Effector CD8-positive, alpha-beta T cell (primary cell): ENCODE measurements around the gene CDK16.

Experiments
- DNase-seq: peaks from one replicate; lab custom pipeline; 2025; lab: John Stamatoyannopoulos, UW

Gene CDK16

GRCh38 chrX:47228550-47229270, 10.2 kb downstream of the CDK16 start:
- DNase-seq: no peak

- no peak for DNase-seq
These were observed 10.9 kb downstream of the CDK16 start for GRCh38 chrX:47229427-47229826.

- no peak for DNase-seq
These were observed 11.8 kb downstream of the CDK16 start for GRCh38 chrX:47230136-47230868.

DNA sequence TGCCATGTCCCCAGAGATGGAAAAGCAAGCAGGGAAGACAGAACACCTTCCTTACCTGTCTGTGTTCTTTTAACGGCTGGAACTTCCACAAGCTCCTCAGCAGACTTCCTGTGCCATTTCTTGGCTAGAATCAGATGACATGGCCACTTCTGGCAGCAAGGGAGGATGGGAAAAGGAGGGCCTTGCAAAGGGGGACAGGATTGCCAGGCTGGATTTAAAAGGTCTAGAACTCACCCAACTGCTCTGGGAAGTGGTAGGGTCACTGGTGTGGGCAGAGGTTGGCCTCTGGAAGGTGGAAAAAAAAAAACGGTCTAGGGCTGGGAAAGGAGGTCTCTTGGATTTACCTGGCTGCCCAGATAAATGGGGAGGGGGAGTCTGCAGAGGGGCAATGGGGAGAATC, 12.7 kb downstream of the CDK16 start:
- no peak for DNase-seq

GRCh38 chrX:47232197-47232802, 13.8 kb downstream of the CDK16 start:
- no peak for DNase-seq

DNA sequence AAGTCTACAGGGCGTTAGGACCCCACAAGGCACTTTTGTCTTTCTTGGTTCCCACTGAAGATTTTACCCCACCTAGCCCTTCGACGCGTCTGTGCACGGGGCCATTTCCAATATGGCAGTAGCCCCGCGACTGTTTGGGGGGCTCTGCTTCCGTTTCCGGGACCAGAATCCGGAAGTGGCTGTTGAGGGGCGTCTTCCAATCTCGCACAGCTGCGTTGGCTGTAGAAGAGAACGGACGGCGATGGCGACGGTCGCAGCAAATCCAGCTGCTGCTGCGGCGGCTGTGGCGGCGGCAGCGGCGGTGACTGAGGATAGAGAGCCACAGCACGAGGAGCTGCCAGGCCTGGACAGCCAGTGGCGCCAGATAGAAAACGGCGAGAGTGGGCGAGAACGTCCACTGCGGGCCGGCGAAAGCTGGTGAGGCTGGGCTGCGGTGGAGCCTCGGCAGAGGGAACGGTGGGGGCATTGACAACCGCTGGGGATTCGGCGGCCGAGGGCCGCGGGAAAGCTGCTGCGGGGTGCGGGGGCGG, 14.4 kb downstream of the CDK16 start, which contains the start of gene USP11:
Gene USP11 (plus strand): TSS at position 207 of the 530 bp plus-strand sequence. CDS start 35 bp downstream, at position 242.
- peak; percentile 55 for DNase-seq

GRCh38 chrX:47233333-47234113, 15.0 kb downstream of the CDK16 start:
- DNase-seq: peak; percentile 89

DNA sequence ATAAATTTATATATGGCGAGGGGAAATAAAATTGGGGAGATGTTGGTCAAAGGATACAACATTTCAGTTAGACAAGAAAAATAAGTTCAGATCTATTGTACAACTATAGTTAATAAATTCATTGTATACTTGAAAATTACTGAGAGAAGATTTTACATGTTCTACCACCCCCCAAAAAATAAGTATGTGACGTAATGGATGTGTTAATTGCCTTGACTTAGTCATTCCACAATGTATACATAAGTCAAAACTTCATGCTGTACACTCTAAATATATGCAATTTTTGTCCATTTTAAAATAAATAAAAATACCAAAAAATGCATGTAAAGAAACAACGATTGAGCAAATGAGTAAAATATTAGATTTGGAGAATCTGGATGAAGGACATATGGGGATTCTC, 16.1 kb downstream of the CDK16 start:
- no peak for DNase-seq

- no peak for DNase-seq
These were observed 17.2 kb downstream of the CDK16 start for GRCh38 chrX:47235691-47236103.

DNA sequence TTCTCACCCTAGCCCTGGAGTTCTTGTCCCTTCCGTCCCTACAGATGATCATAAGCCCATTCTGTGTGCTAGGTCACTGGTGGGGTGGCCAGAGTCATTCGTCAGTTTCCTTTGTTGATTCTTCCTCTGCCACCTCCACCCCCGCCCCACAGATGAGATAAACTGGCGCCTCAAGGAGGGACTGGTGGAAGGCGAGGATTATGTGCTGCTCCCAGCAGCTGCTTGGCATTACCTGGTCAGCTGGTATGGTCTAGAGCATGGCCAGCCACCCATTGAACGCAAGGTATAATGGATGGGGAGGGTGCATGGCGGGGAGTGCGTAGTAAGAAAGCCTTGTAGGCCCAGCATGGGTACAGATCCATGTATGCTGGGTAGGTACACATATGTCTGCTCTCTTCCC, 20.7 kb downstream of the CDK16 start:
- DNase-seq: no peak

GRCh38 chrX:47239898-47240545, 21.5 kb downstream of the CDK16 start:
- no peak for DNase-seq

DNA sequence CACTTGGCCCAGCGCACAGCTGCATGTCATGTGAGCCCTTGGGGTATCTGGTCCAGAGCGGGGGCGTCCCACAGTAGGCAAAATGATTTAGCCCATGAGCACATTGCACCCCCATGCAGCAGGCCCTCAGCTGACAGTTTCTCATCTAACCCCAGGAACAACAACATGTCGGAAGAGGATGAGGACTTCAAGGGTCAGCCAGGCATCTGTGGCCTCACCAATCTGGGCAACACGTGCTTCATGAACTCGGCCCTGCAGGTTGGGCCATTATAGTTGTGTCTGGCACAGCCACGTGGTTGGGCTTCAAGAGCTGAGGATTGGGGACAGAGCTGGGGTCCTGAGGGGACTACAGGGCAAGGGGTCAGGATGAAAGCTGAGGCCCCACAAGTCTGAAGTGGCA, 22.1 kb downstream of the CDK16 start:
- DNase-seq: no peak

DNA sequence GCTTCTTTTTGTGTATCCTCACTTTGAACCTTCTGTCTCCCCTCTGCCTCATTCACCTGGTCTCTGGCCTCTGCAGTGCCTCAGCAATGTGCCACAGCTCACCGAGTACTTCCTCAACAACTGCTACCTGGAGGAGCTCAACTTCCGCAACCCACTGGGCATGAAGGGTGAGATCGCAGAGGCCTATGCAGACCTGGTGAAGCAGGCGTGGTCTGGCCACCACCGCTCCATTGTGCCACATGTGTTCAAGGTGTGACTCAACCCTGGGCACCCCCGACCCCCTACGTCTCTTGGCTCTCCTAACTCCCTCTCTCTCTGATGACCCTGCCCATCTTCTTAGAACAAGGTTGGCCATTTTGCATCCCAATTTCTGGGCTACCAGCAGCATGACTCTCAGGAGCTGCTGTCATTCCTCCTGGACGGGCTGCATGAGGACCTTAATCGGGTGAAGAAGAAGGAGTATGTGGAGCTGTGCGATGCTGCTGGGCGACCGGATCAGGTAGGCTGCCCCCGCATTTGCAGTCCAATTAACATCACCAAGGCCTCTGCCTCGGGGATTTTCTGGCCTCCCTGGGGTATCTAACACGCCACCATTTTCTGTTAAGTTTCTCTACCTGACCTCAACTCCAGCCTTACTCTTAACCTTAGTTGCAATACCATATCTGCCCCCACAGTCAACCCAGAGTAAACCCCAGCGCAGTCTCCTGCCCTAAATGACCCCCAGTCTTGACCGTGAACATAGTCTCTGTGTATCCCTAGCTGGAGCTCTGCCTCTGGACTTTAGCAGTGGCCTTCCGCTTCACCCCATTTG, 22.9 kb downstream of the CDK16 start:
- no peak for DNase-seq

- no peak for DNase-seq
These were observed 23.8 kb downstream of the CDK16 start for GRCh38 chrX:47242321-47242720.

DNA sequence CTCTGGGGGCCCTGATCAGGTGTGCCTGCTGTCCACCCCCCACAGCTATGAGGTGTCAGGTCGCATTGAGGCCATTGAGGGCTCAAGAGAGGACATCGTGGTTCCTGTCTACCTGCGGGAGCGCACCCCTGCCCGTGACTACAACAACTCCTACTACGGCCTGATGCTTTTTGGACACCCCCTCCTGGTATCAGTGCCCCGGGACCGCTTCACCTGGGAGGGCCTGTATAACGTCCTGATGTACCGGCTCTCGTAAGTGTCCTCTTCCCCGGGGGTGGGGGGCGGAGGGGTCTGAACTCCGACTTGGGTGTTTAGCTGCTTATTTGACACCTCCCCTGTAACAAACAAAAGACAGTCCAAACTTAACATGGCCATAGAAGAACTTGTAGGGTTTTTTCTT, 24.9 kb downstream of the CDK16 start:
- DNase-seq: no peak

DNA sequence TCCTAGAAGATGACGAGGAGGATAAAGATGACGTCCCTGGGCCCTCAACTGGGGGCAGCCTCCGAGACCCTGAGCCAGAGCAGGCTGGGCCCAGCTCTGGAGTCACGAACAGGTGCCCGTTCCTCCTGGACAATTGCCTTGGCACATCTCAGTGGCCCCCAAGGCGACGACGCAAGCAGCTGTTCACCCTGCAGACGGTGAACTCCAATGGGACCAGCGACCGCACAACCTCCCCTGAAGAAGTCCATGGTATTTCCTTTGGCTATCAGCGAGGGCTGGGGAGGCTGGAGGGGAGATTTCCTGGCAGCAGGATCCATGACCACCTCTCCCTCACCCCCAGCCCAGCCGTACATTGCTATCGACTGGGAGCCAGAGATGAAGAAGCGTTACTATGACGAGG, 26.2 kb downstream of the CDK16 start:
- DNase-seq: no peak

- no peak for DNase-seq
These were observed 26.7 kb downstream of the CDK16 start for GRCh38 chrX:47245156-47245555.

- no peak for DNase-seq
These were observed 28.9 kb downstream of the CDK16 start for GRCh38 chrX:47247206-47247998.

DNA sequence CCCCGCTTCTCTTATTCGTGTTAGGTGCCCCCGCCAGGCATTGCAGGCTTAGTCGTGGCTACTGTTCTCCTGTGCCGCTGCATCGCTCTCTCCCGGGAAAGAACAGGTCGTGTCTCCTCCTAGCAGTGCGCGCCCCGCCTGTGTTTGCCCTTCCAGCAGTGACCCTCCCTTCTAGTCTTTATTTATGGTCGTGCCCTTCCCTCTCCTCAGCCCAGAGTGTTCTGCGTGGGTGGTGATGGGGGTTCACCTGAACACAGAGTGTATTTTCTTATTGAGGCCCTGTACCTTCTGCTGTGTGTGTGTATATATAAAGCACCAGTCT, 29.5 kb downstream of the CDK16 start:
- DNase-seq: no peak

DNA sequence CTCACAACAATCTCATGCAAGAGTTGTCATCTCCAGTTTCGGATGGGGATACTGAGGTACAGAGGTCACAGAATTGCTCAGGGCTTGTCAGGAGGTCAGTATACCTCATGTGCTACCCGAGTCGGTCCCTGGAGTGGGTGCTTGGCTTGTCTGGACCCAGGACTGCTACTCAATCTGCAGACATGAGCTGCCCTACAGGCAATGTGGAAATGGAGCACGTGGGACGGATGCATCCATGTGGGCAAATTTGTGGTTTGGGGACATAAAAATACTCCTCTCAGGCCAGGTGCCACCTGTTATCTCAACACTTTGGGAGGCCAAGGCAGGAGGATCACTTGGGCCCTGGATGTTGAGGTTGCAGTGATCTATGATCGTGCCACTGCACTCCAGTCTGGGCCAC, 30.1 kb downstream of the CDK16 start:
- no peak for DNase-seq
